Smooth muscle cell (in vitro differentiated cells): ENCODE measurements around the gene POLR3H. TPM values are rescaled to one million over a fixed set of nuclear protein-coding genes. Genes with fewer than 3 reads are reported as not detected.
A peak's percentile ranks its signal among the peaks of the same experiment; 100 is the strongest.

Experiments used
- DNase-seq: peaks from one replicate; lab custom pipeline; 2025; ENCODE audit not compliant: unreplicated experiment; lab: John Stamatoyannopoulos, UW
- H2AFZ ChIP-seq: fragments of 200-600 bp; sonication (generic); 2 replicates; pipeline ENCODE4 v1.6.0; 2016; ENCODE audit warnings: antibody characterized with exemption, low read depth, mild to moderate bottlenecking
- H3F3A ChIP-seq: fragments of 200-600 bp; sonication (generic); 2 replicates; pipeline ENCODE4 v1.6.0; 2017; ENCODE audit warnings: antibody characterized with exemption, low read depth
- H3K27ac ChIP-seq: fragments of 200-600 bp; sonication (generic); 2 replicates; pipeline ENCODE4 v1.5.1; 2016; ENCODE audit warnings: low read depth, mild to moderate bottlenecking
- H3K27me3 ChIP-seq: fragments of 200-600 bp; sonication (generic); 2 replicates; pipeline ENCODE4 v1.6.1; 2016; ENCODE audit warnings: low read depth, mild to moderate bottlenecking
- H3K36me3 ChIP-seq: fragments of 200-600 bp; sonication (generic); 2 replicates; pipeline ENCODE4 v1.5.1; 2016; ENCODE audit warnings: low read depth
- H3K4me1 ChIP-seq: fragments of 200-600 bp; sonication (generic); 2 replicates; pipeline ENCODE4 v1.5.1; 2016; ENCODE audit warnings: low read depth
- H3K4me2 ChIP-seq: fragments of 200-600 bp; sonication (generic); 2 replicates; pipeline ENCODE4 v1.6.0; 2016; ENCODE audit warnings: mild to moderate bottlenecking
- H3K4me3 ChIP-seq: fragments of 200-600 bp; sonication (generic); 2 replicates; pipeline ENCODE4 v1.5.1; 2016; ENCODE audit warnings: mild to moderate bottlenecking
- H3K79me2 ChIP-seq: fragments of 200-600 bp; sonication (generic); 2 replicates; pipeline ENCODE4 v1.6.0; 2016; ENCODE audit warnings: low read depth, mild to moderate bottlenecking
- H3K9ac ChIP-seq: fragments of 200-600 bp; sonication (generic); 2 replicates; pipeline ENCODE4 v1.6.0; 2016; ENCODE audit warnings: low read depth
- H3K9me3 ChIP-seq: fragments of 200-600 bp; sonication (generic); replicated peaks from 2 replicates; pipeline ENCODE4 v1.5.1; 2016; ENCODE audit warnings: low read depth
- H4K20me1 ChIP-seq: fragments of 200-600 bp; sonication (generic); 2 replicates; pipeline ENCODE4 v1.6.0; 2016; ENCODE audit warnings: low read depth
- CTCF ChIP-seq: fragments of 200-600 bp; sonication (generic); IDR thresholded peaks from 2 replicates; pipeline ENCODE4 v1.5.1; 2017; ENCODE audit warnings: borderline replicate concordance, mild to moderate bottlenecking, antibody characterized with exemption; ENCODE audit not compliant: insufficient read depth, poor library complexity, severe bottlenecking
- WGBS: methylation state at CpG from one replicate; pipeline ENCODE4 v1.1.7; 2016; ENCODE audit warnings: low lambda C conversion rate; 5-methylcytosine and 5-hydroxymethylcytosine counted together
- polyA plus RNA-seq: library from polyadenylated mRNA; unstranded; fragments of >200 nt; fragmentation: Nextera tagmentation; extraction: Ambion mirVana; gene quantifications from 2 replicates; pipeline ENCODE4 v1.2.1, GENCODE V29; 2016
- total RNA-seq: library from RNA; depleted of rRNA; stranded (reverse); fragments of >200 nt; gene quantifications from 2 replicates; pipeline ENCODE4 v1.2.3, GENCODE V29; 2014

POLR3H gene
- total and polyA plus RNA-seq, 2 experiments from 2014 or later: 12.1 to 20.3 TPM

GRCh38 chr22:41565403-41566054 is 21.3 kb upstream of the POLR3H start:
- H4K20me1 ChIP-seq: no peaks in the 10 kb centered on the region
- H3K4me1 ChIP-seq: peaks cover 5% of the 10 kb centered on the region
- H2AFZ ChIP-seq: no peak overlapping the region

GRCh38 chr22:41564563-41564962 is 20.3 kb upstream of the POLR3H start:
- Histone ChIP-seq H3K27ac (peak overlapping the region; percentile 93), H3K4me3 (no peak overlapping the region), H2AFZ (no peak overlapping the region), H4K20me1 (no peaks in the 10 kb centered on the region), H3K4me2 (no peak overlapping the region), H3K4me1 (peaks cover 13% of the 10 kb centered on the region), H3K27me3 (no peaks in the 10 kb centered on the region), H3K9me3 (no peaks in the 10 kb centered on the region), H3K9ac (no peak overlapping the region), H3F3A (peaks cover 4% of the 10 kb centered on the region), H3K36me3 (no peaks in the 10 kb centered on the region), H3K79me2 (no peaks in the 10 kb centered on the region)
- WGBS: 88% methylated on average over 8 of the region's 8 CpGs
- DNase-seq: no peak
- no peak for TF ChIP-seq CTCF

More at GRCh38 chr22:41565403-41566054, 21.3 kb upstream of the POLR3H start:
- DNase-seq: no peak
- Histone ChIP-seq H3K9me3 (no peaks in the 10 kb centered on the region), H3K79me2 (no peaks in the 10 kb centered on the region), H3K4me2 (no peak overlapping the region), H3K27me3 (no peaks in the 10 kb centered on the region), H3K36me3 (no peaks in the 10 kb centered on the region), H3K27ac (peak overlapping the region; percentile 93), H3K4me3 (no peak overlapping the region), H3K9ac (no peak overlapping the region), H3F3A (peaks cover 4% of the 10 kb centered on the region)
- WGBS: 21% methylated on average over 6 of the region's 8 CpGs
- TF ChIP-seq CTCF: no peak

GRCh38 chr22:41563051-41563711 is 18.9 kb upstream of the POLR3H start:
- peak overlapping the region; percentile 67 for H3K27ac ChIP-seq
- no peak for TF ChIP-seq CTCF
- no peak overlapping the region for H2AFZ ChIP-seq
- no peak for DNase-seq
- H3K79me2 ChIP-seq: no peaks in the 10 kb centered on the region
- H4K20me1 ChIP-seq: no peaks in the 10 kb centered on the region
- H3K27me3 ChIP-seq: no peaks in the 10 kb centered on the region
- peak overlapping the region; percentile 81 for H3K4me2 ChIP-seq
- WGBS: 7% methylated on average over 10 of the region's 10 CpGs
- H3K9me3 ChIP-seq: no peaks in the 10 kb centered on the region
- no peaks in the 10 kb centered on the region for H3K36me3 ChIP-seq
- H3F3A ChIP-seq: peaks cover 4% of the 10 kb centered on the region
- H3K4me1 ChIP-seq: peaks cover 13% of the 10 kb centered on the region
- H3K9ac ChIP-seq: peak overlapping the region; percentile 11
- H3K4me3 ChIP-seq: peak overlapping the region; percentile 9
